Gastrocnemius medialis (tissue), 4 donors: ENCODE measurements around the gene MYH7B.

Source experiments
- POLR2A ChIP-seq, 2 donors: fragments of 450-650 bp; IDR thresholded peaks; one replicate each; pipeline ENCODE4 v1.6.1; 2017; ENCODE audit warnings: antibody characterized with exemption in 2 of 2, mild to moderate bottlenecking in 2 of 2, moderate library complexity in 2 of 2
- TF ChIP-seq, protein P1 (sequence below), 5 experiments: fragments of 450-650 bp in 3 of 5; fragments of 200-600 bp in 2 of 5; sonication (generic) in 2 of 5; IDR thresholded peaks in 4 of 5; conservative IDR thresholded peaks in 1 of 5; 1 replicate in 4 of 5; 2 replicates in 1 of 5; pipeline ENCODE4 v1.5.1; 2016 to 2019; ENCODE audit warnings: antibody characterized with exemption in 5 of 5, mild to moderate bottlenecking in 3 of 5, moderate library complexity in 3 of 5

DNA sequence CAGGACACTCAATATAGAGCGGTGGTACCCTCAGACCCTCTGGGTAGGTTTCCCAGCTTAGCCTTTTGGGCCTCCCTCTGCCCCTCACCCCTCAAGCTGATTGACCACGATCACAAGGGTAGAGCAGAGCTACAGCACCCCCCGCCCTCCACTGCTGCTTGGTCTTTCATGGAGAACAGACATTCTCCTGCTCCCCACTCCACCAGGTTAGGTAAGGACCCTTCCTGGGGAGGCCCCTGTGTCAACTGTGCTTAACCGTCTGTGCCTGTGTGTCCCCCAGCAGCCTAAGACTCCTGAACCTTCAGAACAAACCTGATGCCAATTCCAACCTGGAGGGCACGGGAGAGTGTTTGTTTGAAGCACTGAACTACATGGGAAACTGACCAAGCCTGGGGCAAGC lies 11.8 kb downstream of the MYH7B start:
- TF ChIP-seq, protein P1, sequence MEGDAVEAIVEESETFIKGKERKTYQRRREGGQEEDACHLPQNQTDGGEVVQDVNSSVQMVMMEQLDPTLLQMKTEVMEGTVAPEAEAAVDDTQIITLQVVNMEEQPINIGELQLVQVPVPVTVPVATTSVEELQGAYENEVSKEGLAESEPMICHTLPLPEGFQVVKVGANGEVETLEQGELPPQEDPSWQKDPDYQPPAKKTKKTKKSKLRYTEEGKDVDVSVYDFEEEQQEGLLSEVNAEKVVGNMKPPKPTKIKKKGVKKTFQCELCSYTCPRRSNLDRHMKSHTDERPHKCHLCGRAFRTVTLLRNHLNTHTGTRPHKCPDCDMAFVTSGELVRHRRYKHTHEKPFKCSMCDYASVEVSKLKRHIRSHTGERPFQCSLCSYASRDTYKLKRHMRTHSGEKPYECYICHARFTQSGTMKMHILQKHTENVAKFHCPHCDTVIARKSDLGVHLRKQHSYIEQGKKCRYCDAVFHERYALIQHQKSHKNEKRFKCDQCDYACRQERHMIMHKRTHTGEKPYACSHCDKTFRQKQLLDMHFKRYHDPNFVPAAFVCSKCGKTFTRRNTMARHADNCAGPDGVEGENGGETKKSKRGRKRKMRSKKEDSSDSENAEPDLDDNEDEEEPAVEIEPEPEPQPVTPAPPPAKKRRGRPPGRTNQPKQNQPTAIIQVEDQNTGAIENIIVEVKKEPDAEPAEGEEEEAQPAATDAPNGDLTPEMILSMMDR (IDR thresholded peaks at IDR 0.05 in 4 of 5, conservative IDR thresholded peaks at IDR 0.05 in 1 of 5), result no peak
- TF ChIP-seq POLR2A (IDR thresholded peaks at IDR 0.05), result no peak
